HG02623 (cell line): Measurements from ENCODE around the gene CBX2.

Experiments
- ATAC-seq: cut with Tn5 transposase; IDR thresholded peaks from one replicate; pipeline ENCODE4 v1.9.1; 2021; ENCODE audit warnings: moderate library complexity; ENCODE audit not compliant: unreplicated experiment

The CBX2 gene

DNA sequence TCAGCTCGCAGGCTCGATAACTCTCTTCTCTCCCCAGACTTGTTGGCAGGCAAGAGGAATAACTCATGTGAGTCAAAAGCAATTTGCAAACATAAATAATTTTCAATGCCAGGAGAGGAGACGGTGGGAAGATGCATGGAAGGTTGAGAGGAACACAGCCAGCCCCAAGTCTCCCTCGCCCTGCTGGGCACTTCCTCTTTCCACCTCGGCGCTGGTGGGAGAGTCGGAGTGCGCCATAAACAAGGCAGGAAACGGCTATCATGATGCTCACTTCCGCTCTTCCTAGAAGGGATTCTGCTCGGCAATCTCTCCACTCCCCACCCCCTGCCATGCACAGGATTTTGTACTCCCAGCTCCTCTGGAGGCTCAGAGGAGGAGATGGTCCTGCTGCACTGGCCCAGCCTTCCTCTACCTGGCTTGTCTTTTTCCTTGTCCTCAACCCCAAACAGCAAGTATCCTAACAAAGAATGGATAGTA, 48.3 kb downstream of the CBX2 start:
- ATAC-seq = no peak

DNA sequence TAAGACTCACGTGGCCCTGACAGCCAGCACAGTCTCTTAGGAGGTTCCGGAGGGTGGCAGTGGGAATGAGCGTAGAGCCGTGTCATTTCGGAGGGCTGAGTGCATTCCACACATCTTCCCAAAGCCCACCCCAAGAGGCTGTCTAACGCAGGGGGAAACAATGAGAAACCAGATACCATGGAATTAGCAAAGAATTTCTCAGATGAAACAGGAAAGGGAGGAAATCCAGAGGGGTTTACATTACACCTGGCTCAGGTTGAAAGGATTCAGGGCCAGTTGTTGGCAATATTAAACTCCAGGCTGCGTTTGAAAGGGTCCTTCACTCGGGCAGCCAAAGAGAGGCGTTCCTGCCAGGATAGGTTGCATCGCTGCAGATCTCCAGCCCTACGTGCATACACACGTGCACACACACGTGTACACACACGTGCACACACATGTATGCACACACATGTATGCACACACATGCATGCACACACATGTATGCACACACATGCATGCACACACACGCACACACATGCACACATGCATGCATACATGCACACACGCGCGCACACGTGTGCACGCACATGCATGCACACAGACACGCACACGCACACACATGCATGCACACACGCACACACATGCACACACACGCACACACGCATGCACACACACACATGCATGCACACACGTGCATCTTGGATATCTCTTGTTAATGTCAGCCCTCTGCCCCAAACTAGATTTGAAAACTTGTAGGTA, 49.1 kb downstream of the CBX2 start:
- ATAC-seq = no peak

DNA sequence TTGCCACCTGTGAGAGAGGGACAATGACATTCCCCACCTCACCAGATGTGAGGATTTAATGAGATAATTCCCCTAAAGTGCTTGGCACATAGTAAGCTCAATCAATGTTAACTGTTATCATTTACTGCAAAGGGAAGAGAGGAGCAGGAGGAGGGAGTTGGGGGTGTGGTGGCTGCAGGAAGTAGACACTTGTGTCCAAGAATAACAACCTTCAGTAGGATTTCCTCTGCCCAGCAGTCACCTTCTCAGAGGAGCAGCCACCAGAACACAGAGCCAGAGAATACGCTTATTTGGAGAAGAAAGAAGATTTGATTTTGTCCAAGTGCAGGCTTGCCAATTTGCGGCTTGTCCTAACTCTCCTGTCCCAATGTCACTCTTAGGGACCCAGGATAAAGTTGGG, 51.1 kb downstream of the CBX2 start:
- ATAC-seq = no peak

DNA sequence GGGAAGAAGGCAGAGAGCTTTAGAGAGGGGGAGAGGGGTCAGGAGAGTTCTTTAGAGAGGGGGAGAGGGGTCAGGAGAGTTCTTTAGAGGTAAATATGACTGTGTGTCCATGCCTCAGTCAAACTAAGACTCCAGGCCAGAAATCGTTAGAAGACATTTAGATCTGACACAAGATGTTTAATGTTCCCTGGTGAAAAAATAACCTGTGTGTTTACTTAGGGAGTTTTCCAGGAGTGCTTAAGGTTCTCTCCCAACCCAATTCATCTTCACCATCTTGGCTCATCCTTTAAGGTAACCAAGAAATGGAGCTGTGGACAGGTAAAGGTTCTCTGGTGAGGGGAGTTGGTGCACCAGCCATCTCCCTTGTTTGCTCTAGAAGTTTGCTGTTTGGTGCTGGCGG, 51.5 kb downstream of the CBX2 start:
- ATAC-seq = no peak

DNA sequence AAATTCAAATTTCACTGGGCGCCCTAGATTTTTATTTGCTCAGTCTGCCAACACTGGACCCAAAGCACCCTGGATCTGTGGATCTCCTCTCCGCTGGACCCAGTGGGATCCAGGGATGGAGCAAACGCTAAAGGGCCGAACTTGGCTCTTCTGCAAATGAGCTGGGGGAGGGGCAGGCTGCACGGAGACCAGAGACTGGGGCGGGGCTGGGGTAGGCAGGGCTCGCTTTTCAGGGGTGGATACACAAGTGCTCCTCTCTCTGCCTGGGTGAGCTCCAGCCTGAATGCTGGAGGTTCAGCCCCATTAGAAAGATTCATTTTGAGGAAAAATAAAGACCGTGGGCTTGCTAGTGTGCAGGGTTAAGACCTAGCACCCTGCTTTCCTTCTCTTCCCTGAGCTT, 52.4 kb downstream of the CBX2 start:
- ATAC-seq = no peak

DNA sequence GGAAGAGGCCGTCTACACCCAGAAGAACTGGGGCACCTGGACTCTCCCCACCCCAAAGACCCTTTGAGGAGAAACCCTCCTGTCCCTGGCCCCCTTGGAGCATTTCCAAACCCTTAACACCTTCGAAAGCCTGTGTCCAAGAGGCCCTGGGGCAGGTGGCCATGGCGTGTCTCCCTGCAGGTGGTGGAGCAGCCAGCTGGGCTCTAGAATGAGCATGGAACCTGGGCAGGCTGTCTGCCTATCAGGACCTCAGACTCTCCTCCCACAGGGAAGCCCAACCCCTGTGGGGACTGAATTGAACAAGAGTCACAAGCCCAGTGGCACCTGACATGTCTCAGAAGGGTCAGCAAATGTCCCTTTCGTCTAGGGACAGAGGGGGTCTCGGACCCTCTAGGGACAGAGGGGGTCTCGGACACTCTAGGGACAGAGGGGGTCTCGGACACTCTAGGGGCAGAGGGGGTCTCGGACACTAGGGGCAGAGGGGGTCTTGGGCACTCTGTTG, 52.9 kb downstream of the CBX2 start:
- no peak for ATAC-seq

DNA sequence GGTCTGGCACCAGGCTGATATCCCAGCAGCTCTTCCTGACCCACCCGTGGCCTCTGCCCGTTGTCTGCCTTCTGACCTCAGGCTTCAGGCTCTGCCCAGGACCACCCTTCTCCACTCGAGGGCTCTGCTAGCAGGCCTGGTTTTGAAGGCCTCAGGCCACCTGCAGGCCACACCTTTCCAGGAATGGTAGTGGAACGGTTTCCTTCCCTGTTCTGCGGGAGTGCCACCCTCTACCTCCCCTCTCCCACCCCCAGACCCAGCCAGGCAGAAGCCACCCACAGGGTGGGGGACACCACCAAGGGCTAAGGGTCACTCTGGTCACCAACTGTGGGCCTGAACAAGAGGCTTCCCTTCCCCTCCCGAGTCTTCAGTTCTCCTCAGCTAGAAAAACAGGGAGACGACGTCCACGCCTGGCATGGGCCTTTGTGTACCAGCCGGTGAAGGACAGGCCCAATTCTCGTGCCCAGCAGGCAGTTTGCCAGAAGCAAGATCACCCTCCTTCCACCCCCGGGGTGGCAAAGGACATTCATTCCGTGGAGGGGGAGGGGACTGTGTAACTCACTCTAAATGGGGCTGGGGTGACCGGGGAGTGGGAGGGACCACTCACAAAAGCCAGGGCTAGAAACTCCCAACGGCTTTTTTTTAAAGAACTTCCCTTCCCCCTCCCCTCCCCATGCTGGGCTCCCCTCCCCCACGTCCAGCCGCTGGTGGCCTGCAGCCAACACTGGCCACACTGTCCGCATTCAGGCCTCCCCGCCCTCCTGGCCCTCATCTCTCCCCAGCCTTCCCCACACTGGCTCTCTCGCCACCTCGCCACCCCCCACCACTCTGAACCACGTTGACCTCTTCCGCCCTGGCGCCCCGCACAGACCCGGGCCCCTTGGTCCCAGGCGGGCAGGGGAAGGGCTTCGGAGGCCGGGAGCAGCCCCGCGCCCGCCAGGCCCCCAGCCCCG, 53.6 kb downstream of the CBX2 start:
- no peak for ATAC-seq

DNA sequence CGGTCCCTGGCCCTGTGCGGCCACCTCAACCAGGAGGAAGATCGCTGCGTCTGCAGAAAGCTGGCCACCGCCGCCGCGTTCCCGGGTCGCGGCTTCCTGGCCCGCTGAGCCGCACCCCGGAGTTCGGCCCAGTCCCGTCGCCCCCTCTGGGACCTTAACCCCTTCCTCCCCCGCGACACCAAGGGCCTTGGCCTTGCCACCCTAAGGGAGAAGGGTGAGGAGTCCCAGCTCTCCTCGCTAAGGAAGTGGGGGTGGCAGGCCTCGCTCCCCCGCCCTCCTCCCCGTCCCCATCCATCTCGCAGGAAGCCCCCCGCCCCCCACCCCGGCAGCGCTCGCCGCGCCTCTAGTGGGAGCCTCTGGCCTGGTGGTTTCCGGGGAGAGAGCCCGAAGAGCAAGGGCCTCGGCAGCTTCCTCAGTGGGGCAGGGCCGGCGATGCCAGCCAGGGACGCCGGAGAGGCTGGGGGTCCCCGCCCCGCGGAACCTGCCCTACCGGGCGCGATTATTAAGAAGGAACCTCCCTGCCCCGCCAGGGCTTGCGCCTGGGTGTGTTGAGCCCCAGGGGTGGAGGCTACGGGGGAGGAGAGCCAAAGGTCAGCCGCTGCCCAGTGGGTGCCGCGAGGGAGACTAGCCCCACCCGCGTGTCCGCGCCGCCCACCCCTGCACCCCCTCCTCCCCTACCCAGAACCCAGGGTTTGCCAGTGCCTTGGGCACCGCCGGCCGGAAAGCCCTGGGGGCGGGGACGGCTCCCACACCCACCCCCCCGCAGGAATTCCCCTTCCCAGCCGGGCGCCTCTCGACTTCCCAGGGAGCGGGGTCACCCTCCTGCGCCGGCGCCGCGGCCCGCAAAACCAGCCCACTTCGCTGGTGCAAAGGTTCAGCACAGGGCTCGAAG, 54.5 kb downstream of the CBX2 start:
- no peak for ATAC-seq

DNA sequence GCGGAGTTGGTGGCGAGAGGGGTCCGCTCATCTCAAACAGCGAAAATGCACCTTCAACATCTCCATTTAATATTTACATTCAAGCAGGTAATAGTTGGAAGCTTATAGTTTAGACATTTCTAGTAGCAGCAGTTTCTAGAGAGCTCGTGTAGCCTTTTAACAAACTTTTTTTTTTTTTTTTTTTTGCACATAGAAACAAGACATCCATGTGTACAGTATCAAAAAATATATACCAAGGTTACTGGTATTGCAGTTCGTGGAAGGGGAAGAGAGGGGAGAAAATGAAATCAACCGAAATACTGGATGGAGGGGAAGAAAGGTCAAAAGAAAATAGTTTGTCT, 55.1 kb downstream of the CBX2 start:
- ATAC-seq = no peak

DNA sequence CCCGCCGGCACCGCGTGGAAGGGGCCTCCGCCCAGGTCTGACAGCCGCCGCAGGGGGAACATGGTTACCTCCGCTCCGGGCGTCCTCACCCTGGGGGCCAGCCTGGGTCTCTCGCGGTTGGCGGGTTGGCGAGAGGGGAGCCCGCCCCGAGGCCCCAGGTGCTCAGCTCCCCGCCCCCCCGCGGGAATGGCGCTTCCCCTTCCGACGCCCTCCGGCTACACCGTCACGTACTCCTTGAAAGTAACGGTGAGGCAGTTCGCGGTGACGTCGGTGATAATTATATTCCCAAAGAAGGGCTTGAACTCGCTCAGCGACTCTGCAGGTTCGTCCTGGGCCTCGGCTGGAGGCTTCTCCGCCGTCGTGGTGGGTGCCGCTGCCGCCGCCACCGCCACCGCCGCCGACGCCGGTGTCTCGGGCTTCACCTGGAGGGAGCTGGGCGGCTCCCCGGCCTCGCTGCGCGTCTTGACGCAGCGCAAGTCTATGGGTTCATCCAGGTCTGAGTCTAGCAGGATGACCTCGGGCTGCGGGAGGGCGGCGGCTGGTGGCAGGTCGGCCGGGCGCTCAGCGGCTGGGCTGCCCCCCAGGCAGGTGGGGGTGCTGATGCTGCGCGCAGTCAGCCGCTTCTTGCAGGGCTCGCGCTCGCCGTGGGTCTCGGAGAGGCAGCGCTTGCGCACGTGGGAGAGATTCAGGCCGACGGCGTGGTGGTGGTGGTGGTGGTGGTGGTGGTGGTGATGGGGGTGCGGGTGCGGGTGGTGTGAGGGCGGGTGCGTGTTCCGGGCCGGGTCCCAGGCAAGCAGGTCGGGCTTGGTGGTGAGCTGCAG, 56.0 kb downstream of the CBX2 start:
- ATAC-seq = no peak

DNA sequence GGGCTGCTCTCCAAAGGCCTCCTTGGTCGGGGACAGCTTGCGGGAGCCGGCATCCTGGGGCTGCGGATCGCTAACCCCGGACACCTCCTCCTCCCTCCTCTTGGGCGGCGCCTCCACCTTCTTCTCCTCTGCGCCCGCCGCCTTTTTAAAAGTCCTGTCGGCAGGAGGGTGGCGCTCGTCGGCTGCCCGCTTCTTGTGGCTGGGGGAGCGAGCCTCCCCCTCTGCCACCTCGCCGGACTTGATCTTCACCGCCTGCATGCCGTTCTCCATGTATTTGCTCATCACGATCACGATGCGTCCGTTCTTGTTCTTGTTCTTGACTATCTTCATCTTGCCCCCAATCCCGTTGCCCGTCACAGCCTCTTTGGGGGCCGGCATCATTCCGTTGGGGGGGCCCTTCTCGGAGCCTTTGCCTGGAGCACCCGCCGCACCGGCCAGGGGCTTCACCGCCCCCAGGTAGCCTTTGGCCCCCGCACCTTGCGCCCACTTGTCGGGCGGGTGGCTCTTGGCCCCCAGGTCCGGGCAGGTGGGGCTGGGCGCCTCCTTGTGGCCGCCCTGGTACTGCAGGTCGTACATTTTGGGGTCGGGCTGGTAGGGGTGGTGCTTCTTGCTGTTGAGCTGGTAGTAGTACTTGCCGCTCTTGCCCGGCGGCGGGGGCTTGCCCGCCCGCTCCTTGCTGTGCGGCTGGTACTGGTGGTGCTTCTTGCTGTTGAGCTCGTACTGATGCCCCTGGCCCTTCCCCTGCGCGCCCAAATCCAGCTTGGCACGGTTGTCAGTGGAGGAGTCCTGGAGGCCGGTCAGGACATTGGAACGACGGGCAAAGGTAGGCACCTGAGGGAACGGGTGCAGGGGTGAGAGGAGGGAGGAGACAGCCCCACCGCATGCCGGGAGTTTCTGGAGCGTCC, 56.9 kb downstream of the CBX2 start:
- no peak for ATAC-seq

DNA sequence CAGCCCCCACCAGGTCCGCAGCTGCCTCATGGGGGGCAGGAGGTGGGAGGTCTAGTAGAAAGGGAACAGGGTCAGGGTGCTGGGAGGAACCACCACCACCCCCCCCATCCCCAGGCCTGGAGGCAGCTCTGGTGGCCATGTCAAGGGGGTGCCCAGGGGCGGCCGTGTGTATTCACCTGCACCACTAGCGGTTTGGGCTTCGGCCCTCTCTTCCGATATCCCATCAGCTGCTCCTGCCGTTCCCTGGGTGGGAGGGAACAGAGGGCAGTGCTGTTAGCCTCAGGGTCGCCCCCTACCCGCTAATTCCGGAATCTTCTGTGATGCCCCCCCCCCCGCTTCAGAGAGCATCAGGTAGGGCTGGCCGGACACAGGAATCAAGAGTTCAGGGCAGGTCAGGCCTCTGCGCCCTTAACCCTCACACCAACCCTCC, 57.5 kb downstream of the CBX2 start:
- no peak for ATAC-seq

DNA sequence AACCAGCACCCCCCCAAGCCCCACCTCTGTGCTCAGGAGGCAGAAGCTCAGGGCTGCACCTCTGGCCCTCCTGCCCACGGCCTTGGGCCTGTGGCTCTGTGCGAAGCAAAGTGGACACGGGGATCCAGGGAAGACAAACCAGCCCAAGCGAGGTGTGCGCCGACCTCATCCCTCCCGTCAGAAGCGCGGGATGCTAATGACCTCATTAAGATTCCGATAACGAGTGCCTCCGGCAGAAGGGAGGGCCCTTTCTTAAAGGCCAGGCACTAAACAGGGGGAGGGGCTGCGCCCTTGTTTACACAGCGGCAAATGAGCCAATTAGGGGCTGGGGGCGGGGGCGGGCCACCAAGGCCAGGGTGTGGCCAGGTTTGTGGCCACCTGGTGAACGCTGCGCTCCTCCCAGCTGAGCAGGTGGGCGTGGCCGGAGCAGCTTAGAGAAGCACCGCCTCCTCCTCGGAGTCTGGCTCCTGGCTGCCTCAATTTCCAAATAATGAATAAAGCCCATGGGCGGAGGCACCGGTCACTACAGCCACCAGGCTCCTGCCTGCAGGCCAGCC, 58.1 kb downstream of the CBX2 start:
- ATAC-seq = no peak

DNA sequence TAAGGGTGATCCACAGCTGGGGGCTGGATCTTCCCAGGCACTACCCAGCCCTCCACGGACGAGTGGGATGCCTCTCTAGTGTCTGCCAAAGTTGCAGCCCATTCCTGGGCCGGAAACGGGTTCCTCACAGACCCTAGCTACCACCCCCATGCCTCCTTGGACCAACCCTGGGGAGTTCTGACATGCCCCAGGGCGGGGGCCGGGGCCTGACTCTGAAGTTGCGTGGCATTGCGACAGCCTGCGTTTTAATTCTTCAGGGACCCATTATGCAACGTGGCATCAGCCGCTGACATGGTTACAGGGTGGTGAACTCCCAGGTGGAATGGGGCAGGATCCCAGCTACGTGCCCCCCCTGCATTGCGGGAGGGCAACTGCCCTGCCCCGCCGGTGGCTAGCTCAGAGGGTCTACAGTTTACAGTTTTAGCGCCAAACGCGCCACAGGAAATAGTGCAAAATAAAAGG, 58.6 kb downstream of the CBX2 start:
- no peak for ATAC-seq

DNA sequence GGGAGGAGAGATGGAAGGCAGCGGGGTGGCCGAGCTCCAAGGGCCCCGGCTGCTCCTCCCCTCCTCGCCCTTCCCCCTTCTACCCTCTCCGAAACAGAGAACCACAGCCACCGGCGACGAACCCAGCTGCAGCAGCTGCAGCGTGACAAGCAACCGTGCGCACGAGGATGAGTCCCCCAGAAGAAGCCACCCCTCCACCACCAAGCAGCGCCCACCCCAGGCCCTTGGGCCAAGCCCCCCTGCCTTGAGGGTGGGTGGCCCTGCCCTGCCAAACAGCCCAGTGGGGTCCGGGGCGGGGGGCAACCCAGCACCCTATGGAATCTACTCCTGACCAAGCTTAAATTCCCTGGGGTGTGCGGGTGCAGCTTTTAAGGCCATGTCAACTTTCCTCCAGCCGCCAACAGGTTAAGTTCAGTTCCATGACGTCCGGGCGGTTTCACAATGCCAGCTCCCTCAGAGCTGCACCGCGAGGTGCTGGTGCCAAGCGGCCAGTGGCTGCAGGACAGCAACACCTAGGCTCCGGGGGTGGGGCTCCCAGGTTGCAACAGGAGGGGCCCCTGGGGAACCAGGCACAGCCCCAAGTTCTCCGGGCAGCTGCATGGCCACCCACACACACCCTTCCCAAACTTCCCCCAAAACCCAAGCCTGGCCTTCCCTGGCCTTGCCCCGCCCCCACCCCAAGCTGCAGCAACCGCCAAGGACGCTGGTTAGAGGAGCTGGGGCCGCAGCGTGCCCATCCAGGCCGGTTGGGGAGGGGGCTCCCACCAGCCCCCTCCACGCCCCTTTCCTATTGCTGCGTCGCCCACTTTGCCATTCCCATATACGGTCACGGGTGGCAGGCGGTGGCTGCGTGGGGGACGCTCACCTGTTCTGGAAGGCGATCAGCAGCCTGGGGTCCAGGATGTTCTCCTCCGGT, 59.3 kb downstream of the CBX2 start:
- ATAC-seq = no peak
